AG04449 (cell line): ENCODE measurements around the gene WIF1.

Experiments used
- CTCF ChIA-PET: fragments of 350-600 bp; formaldehyde crosslinking; extraction: SDS; loops from one replicate; lab custom pipeline; 2021; ENCODE audit warnings: antibody characterized with exemption; lab: Yijun Ruan, JAX
- POLR2A ChIA-PET: fragments of 400-600, 350-600 bp; formaldehyde crosslinking; extraction: SDS; loops from one replicate; lab custom pipeline; 2020; ENCODE audit warnings: antibody characterized with exemption, inconsistent platforms; lab: Yijun Ruan, JAX
- DNase-seq: peaks from one replicate; pipeline ENCODE4 v3.0.0-alpha.2; 2010; ENCODE audit warnings: low read depth, low spot score
- H3K4me3 ChIP-seq: 2 replicates; pipeline ENCODE4 v1.5.1; 2011; ENCODE audit warnings: low read depth, mild to moderate bottlenecking, control low read depth, low read length
- TF ChIP-seq, protein P1 (sequence below): IDR thresholded peaks from one replicate; pipeline ENCODE4 v1.5.1; 2011; ENCODE audit warnings: mild to moderate bottlenecking, moderate library complexity, low read length, control low read depth, inconsistent platforms; ENCODE audit not compliant: insufficient read depth; ENCODE audit errors: missing control alignments

Gene WIF1

DNA sequence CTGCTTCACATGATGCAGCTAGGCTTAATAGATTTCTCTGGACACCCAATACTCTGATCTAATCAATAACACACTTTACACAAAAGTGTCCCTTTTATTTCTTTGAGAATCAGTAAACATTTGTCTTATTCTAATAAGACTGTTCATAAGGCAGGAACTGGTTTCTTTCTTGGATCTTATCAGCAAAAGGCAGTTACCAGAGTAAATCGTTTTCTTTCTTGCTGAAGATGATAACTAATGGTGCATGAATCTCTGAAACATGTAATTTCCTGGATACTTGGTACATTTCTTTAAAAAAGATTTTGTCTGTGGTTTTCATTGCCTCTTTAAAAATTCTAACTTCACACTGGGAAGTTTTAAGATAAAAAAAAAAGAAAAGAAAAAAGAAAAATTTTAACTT is 39.6 kb downstream of the WIF1 start:
- CTCF ChIA-PET: no interaction called here
- TF ChIP-seq, protein P1, sequence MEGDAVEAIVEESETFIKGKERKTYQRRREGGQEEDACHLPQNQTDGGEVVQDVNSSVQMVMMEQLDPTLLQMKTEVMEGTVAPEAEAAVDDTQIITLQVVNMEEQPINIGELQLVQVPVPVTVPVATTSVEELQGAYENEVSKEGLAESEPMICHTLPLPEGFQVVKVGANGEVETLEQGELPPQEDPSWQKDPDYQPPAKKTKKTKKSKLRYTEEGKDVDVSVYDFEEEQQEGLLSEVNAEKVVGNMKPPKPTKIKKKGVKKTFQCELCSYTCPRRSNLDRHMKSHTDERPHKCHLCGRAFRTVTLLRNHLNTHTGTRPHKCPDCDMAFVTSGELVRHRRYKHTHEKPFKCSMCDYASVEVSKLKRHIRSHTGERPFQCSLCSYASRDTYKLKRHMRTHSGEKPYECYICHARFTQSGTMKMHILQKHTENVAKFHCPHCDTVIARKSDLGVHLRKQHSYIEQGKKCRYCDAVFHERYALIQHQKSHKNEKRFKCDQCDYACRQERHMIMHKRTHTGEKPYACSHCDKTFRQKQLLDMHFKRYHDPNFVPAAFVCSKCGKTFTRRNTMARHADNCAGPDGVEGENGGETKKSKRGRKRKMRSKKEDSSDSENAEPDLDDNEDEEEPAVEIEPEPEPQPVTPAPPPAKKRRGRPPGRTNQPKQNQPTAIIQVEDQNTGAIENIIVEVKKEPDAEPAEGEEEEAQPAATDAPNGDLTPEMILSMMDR: no peak
- POLR2A ChIA-PET: no interaction called here
- H3K4me3 ChIP-seq: no peak overlapping the region
- DNase-seq: no peak

DNA sequence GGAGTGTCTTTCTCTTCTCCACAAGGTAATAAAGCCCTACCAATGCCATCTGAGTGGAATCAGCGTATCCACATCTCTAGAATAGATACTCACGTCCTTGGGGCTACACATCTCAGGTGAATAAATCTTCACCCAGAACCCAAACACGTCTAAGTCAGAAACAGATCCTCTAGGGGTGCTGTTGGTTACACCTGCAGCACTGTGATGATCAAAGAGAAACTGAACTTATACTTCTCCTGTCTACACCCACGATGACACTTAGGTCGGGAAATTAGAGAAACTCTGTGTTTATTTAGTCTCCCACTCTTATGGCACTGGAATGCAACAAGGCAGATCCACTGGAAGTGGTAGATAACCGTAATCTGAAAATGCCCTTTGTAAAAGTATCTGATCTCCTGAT is 46.2 kb downstream of the WIF1 start:
- POLR2A ChIA-PET: no interaction called here
- TF ChIP-seq, protein P1: no peak
- no peak for DNase-seq
- no peak overlapping the region for H3K4me3 ChIP-seq
- CTCF ChIA-PET: no interaction called here

GRCh38 chr12:65069336-65069735 is 51.8 kb downstream of the WIF1 start:
- DNase-seq: no peak
- POLR2A ChIA-PET: no interaction called here
- CTCF ChIA-PET: no interaction called here
- no peak overlapping the region for H3K4me3 ChIP-seq
- TF ChIP-seq, protein P1: no peak

GRCh38 chr12:65067383-65067782 is 53.7 kb downstream of the WIF1 start:
- POLR2A ChIA-PET: no interaction called here
- CTCF ChIA-PET: no interaction called here
- TF ChIP-seq, protein P1: no peak
- H3K4me3 ChIP-seq: no peak overlapping the region
- no peak for DNase-seq

- no peak overlapping the region for H3K4me3 ChIP-seq
- POLR2A ChIA-PET: no interaction called here
- CTCF ChIA-PET: no interaction called here
- TF ChIP-seq, protein P1: no peak
- no peak for DNase-seq
These were observed 65.2 kb downstream of the WIF1 start for GRCh38 chr12:65055859-65056258.

DNA sequence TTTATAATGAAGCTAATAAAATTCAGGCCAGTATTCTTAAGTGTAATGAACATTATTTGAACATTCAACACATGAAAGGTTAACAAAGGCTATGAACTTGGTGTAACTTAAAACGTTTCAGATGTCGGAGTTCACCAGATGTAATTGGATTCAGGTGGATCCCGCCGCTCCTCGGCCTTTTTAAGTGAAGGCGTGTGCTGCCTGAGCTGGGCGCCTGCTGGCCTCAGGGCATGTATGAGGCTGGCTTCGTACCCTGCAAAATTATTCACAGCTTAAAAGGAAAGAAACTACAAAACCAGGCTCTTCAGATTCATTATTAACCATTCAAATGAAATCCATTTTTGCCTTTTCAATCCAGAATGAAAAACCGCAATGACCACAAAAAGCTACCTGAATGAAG is 69.9 kb downstream of the WIF1 start:
- CTCF ChIA-PET: no interaction called here
- TF ChIP-seq, protein P1: no peak
- no peak overlapping the region for H3K4me3 ChIP-seq
- POLR2A ChIA-PET: no interaction called here
- no peak for DNase-seq
